GM19452 (cell line): Measurements from ENCODE around the gene CHST14.

Experiments
- ATAC-seq: cut with Tn5 transposase; IDR thresholded peaks from one replicate; pipeline ENCODE4 v1.9.1; 2021; ENCODE audit not compliant: unreplicated experiment

CHST14 gene

GRCh38 chr15:40461958-40462357 is 8.8 kb upstream of the CHST14 start:
- ATAC-seq, result no peak

- ATAC-seq, result no peak
Observed at GRCh38 chr15:40463279-40463678, 7.5 kb upstream of the CHST14 start.

- ATAC-seq, result no peak
Observed at GRCh38 chr15:40463886-40464545, 6.8 kb upstream of the CHST14 start.

GRCh38 chr15:40464595-40465185 is 6.1 kb upstream of the CHST14 start:
- ATAC-seq, result no peak

GRCh38 chr15:40465939-40466338 is 4.8 kb upstream of the CHST14 start:
- no peak for ATAC-seq

- no peak for ATAC-seq
Observed at GRCh38 chr15:40466426-40467260, 4.1 kb upstream of the CHST14 start.

- no peak for ATAC-seq
Observed at GRCh38 chr15:40467261-40467615, 3.5 kb upstream of the CHST14 start.

- ATAC-seq, result no peak
Observed at GRCh38 chr15:40468898-40469331, 1.9 kb upstream of the CHST14 start.

GRCh38 chr15:40469776-40470390 is 901 bp upstream of the CHST14 start:
- no peak for ATAC-seq

GRCh38 chr15:40471105-40471807 is 472 bp downstream of the CHST14 start:
- ATAC-seq, result peak; percentile 28

GRCh38 chr15:40471808-40472150 is 995 bp downstream of the CHST14 start:
- ATAC-seq, result peak; percentile 18

GRCh38 chr15:40472171-40472727 is 1.5 kb downstream of the CHST14 start:
- no peak for ATAC-seq

GRCh38 chr15:40474581-40474980 is 3.8 kb downstream of the CHST14 start:
- ATAC-seq, result no peak

GRCh38 chr15:40477642-40478327 is 7.0 kb downstream of the CHST14 start:
- no peak for ATAC-seq

- no peak for ATAC-seq
Observed at GRCh38 chr15:40479024-40479423, 8.2 kb downstream of the CHST14 start.

GRCh38 chr15:40481341-40482074 is 10.7 kb downstream of the CHST14 start:
- no peak for ATAC-seq

- ATAC-seq, result no peak
Observed at GRCh38 chr15:40483919-40484318, 13.1 kb downstream of the CHST14 start.

- ATAC-seq, result no peak
Observed at GRCh38 chr15:40486066-40486770, 15.4 kb downstream of the CHST14 start.
